WTC11 (cell line): ENCODE results near the gene FOXO3.

Source experiments
- ATF1 ChIP-seq: sonication (generic); formaldehyde crosslinking; IDR thresholded peaks from 2 replicates; pipeline ENCODE4 v1.8.1; 2023; ENCODE audit warnings: mild to moderate bottlenecking, moderate library complexity, missing genetic modification reagents
- ATF3 ChIP-seq: sonication (generic); formaldehyde crosslinking; conservative IDR thresholded peaks from 2 replicates; pipeline ENCODE4 v1.8.1; 2022; ENCODE audit warnings: mild to moderate bottlenecking, missing genetic modification reagents
- CTCF ChIP-seq: fragments of 200-600 bp; IDR thresholded peaks from 2 replicates; pipeline ENCODE4 v1.8.0; 2022; ENCODE audit warnings: antibody characterized with exemption
- E2F4 ChIP-seq: sonication (generic); formaldehyde crosslinking; IDR thresholded peaks from 2 replicates; pipeline ENCODE4 v1.8.1; 2022; ENCODE audit warnings: low read depth, mild to moderate bottlenecking, moderate library complexity, missing genetic modification reagents, borderline replicate concordance
- FOXJ3 ChIP-seq: sonication (generic); formaldehyde crosslinking; IDR thresholded peaks from 2 replicates; pipeline ENCODE4 v1.9.0; 2021; ENCODE audit warnings: missing genetic modification reagents, mild to moderate bottlenecking, borderline replicate concordance
- FOXP1 ChIP-seq: sonication (generic); formaldehyde crosslinking; IDR thresholded peaks from 2 replicates; pipeline ENCODE4 v1.8.0; 2022; ENCODE audit warnings: missing genetic modification reagents, mild to moderate bottlenecking, moderate library complexity, borderline replicate concordance
- NFE2L1 ChIP-seq: sonication (generic); formaldehyde crosslinking; IDR thresholded peaks from 2 replicates; pipeline ENCODE4 v1.8.1; 2023; ENCODE audit warnings: missing genetic modification reagents
- NR2C2 ChIP-seq: sonication (generic); formaldehyde crosslinking; IDR thresholded peaks from 2 replicates; pipeline ENCODE4 v1.8.0; 2022; ENCODE audit warnings: mild to moderate bottlenecking, missing genetic modification reagents
- RORB ChIP-seq: fragments of 250-450 bp; sonication (Bioruptor Pico); IDR thresholded peaks from 2 replicates; pipeline ENCODE4 v1.9.0; 2021; ENCODE audit warnings: mild to moderate bottlenecking
- USF2 ChIP-seq: sonication (generic); formaldehyde crosslinking; IDR thresholded peaks from 2 replicates; pipeline ENCODE4 v1.8.1; 2023; ENCODE audit warnings: mild to moderate bottlenecking, missing genetic modification reagents, moderate library complexity

- TF ChIP-seq FOXP1 (CRISPR knock-in tag) (no peak), CTCF (no peak), USF2 (CRISPR knock-in tag) (no peak), ATF3 (CRISPR knock-in tag) (no peak), E2F4 (no peak), ATF1 (CRISPR knock-in tag) (no peak), FOXJ3 (CRISPR knock-in tag) (no peak), RORB (CRISPR knock-in tag) (no peak), NFE2L1 (CRISPR knock-in tag) (no peak), NR2C2 (no peak)
Observed at GRCh38 chr6:108660251-108660650, 99.5 kb downstream of the FOXO3 start.
